Kasumi-1 (cell line): Measurements from ENCODE around the gene KIF5B.
A peak's percentile ranks its signal among the peaks of the same experiment; 100 is the strongest.
"Not testable (repeated sequence)": the region's sequence is repeated elsewhere in the genome, so short reads cannot be mapped to it uniquely, and the experiment has no call there.

Source experiments
- DNase-seq, 2 experiments: peaks; one replicate each; lab custom pipeline; 2025; lab: John Stamatoyannopoulos, UW

KIF5B gene

GRCh38 chr10:32007026-32007425 is 49.2 kb downstream of the KIF5B start:
- no peak for DNase-seq

GRCh38 chr10:32005050-32005449 is 51.2 kb downstream of the KIF5B start:
- DNase-seq = peak; percentile 85 to 90

GRCh38 chr10:32004161-32004591 is 52.0 kb downstream of the KIF5B start:
- DNase-seq = no peak

- DNase-seq = no peak
Observed at GRCh38 chr10:32002531-32002930, 53.7 kb downstream of the KIF5B start.

GRCh38 chr10:32000937-32001336 is 55.3 kb downstream of the KIF5B start:
- no peak for DNase-seq

GRCh38 chr10:31999836-32000235 is 56.4 kb downstream of the KIF5B start:
- DNase-seq = no peak

GRCh38 chr10:31999070-31999660 is 57.1 kb downstream of the KIF5B start:
- DNase-seq = no peak

GRCh38 chr10:31994926-31995325 is 61.3 kb downstream of the KIF5B start:
- no peak for DNase-seq

- DNase-seq = no peak
Observed at GRCh38 chr10:31990937-31991336, 65.3 kb downstream of the KIF5B start.

GRCh38 chr10:31987786-31988185 is 68.4 kb downstream of the KIF5B start:
- DNase-seq = not testable (repeated sequence)

GRCh38 chr10:31982111-31982510 is 74.1 kb downstream of the KIF5B start:
- DNase-seq = no peak

- DNase-seq = no peak
Observed at GRCh38 chr10:31980471-31980870, 75.8 kb downstream of the KIF5B start.

GRCh38 chr10:31979071-31979470 is 77.2 kb downstream of the KIF5B start:
- not testable (repeated sequence) for DNase-seq

GRCh38 chr10:31978156-31978483 is 78.1 kb downstream of the KIF5B start:
- no peak for DNase-seq

- DNase-seq = peak; percentile 97 to 98
Observed at GRCh38 chr10:31977440-31978155, 78.6 kb downstream of the KIF5B start.

- no peak for DNase-seq
Observed at GRCh38 chr10:31975157-31975765, 81.0 kb downstream of the KIF5B start.

- no peak for DNase-seq
Observed at GRCh38 chr10:31974434-31975124, 81.6 kb downstream of the KIF5B start.

- DNase-seq = peak; percentile 28 to 43
Observed at GRCh38 chr10:31972519-31973041, 83.6 kb downstream of the KIF5B start.

GRCh38 chr10:31969847-31970246 is 86.4 kb downstream of the KIF5B start:
- DNase-seq = not testable (repeated sequence)

GRCh38 chr10:31963589-31963980 is 92.6 kb downstream of the KIF5B start:
- no peak for DNase-seq

GRCh38 chr10:31962826-31963588 is 93.2 kb downstream of the KIF5B start:
- no peak for DNase-seq
